HPDE6-E6E7 (cell line): ENCODE results near the gene GABRB1.

Experiments used
- DNase-seq: peaks from one replicate; pipeline ENCODE4 v3.0.0; 2011; ENCODE audit warnings: missing footprints; ENCODE audit errors: extremely low spot score

The GABRB1 gene

GRCh38 chr4:47031011-47031678, at the start of gene GABRB1:
GABRB1 (plus strand) TSS chr4:47031567.
- peak; percentile 48 for DNase-seq

GRCh38 chr4:46984781-46985180, 46.6 kb upstream of the GABRB1 start:
- DNase-seq: no peak

DNA sequence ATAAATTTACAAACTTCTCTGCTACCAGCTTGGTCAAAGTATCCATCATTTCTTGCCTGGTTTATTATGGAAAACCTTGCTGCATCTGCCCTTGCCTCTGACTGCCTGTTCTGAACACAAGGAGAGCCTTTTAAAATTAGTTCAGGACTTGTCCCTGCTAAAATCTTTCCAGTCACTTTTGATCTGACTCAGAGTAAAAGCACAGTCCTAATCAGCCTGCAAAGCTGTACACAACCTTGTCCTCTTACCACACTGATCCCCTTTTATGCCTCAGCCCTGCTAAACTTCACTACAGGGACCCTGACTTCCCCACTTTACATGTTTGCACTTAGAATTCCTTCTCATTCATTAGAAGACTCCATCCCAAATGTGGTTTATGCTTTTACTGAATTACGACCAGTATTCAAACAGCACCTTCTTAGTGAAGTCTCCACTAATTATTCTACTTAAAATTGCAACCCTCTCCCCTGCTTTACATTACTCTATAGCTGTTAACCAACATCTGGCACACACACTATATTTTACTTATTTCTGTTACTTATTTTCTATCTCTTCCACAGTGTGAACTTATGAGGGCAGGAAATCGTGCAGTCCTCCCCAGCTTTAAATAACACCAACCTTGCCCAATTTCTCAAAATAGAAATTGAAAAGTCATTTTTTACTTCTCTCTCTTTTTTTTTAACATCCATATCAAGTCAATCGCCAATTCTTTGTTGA, 44.3 kb upstream of the GABRB1 start:
- DNase-seq: no peak

DNA sequence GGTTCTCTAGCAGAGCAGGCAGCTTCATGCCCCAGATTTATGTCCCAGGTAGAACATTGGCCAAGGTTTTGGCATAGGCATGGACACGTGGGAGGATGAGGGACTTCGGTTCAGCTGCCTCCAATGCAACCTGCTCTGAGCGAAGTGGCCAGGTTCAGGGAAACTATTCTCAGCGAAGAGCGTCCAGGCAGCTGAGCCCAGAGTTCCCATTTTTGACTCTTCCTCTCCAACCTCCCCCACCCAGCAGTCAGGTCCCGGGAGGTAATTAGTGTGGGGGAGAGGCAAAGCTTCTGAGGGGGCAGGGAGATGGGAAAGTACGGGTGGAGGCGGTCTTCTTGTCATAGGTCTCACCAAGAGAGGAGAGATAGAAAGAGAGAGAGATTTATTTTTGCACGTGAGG, 39.0 kb upstream of the GABRB1 start:
- no peak for DNase-seq

GRCh38 chr4:46993075-46994006, 38.0 kb upstream of the GABRB1 start, which contains the start of gene GABRA4:
GABRA4 (minus strand) TSS chr4:46993581; CDS start chr4:46993424, 157 bp downstream.
- DNase-seq: no peak

DNA sequence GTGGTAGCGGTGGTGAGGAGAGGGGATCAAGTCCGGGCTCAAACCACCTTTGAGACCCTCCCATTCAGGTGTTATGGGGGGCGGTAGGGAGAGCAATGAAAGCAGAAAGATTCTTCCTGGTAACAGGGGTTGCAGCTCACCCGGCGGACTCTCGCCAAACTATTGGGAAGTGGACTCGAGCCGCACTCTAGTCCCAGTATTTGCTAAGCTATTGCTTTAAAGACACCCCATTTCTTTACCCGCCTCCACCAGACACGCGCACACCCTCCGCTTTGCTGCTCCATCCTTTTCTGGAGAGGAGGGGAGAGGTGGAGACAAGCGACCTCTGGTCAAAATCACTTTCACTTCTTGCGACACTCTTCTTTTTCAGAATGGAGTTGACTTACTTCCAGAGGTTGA, 37.4 kb upstream of the GABRB1 start:
- no peak for DNase-seq

DNA sequence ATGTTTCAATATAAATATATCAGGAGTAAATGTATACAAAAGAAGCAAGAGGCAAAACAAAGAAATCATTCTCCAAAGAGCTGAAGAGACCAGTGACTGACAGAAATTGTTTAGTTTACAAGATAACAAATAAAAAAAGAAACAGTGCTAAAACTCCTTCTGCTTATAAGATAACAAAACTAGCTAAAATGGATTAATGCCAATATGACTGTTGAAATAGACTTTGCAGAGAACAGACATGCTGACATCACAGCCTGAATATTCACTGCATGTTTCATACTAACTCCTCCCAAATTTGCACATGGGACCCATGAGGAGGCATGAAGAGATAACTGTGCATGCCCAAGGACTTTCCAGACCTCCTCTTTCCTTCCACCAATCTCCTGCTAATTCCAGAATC, 31.8 kb upstream of the GABRB1 start:
- no peak for DNase-seq

- DNase-seq: no peak
Observed at GRCh38 chr4:47000406-47000805, 31.0 kb upstream of the GABRB1 start.

DNA sequence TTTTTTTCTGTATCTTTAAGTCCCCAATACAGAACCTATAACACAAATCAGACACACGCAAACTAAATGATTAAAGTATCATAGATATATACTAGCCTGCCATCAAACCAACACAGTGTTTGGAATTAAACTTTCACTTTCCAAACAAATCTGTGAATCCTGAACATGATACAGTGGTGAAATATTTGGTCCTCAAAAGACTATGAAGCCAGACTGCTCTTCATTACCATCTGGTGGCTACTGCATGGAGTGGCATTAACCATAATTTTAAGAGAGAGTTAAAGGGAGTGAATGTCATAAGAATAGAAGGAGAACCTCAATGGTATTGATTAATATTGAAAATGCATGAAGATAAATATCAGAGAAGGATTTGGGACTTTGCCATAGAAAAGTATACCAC, 28.8 kb upstream of the GABRB1 start:
- peak; percentile 16 for DNase-seq

DNA sequence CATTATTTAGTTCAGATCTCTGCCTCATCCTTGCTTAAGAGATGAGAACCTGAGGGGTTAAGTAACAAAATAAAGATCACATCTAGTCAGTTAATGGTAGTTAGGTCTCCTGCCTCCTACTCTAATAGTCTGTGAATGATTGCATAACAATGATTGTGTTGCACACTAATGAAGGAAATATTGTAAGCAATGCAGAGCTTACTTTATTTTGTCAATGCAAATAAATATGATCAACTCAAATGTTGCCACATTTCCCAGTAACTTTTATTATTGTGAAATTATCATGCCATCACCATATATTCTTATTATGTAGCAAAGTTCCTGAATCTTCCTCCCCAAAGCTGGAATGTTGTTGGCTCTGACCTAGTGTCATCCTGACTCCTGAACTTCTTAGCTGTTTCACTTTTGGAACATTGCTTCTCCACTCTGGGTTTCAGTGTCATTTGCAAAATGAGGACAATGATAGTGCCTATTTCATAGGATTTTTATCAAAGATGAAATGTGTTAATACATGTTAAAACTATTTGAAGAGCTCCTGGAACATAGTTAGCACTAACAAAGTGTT, 20.9 kb upstream of the GABRB1 start:
- no peak for DNase-seq

DNA sequence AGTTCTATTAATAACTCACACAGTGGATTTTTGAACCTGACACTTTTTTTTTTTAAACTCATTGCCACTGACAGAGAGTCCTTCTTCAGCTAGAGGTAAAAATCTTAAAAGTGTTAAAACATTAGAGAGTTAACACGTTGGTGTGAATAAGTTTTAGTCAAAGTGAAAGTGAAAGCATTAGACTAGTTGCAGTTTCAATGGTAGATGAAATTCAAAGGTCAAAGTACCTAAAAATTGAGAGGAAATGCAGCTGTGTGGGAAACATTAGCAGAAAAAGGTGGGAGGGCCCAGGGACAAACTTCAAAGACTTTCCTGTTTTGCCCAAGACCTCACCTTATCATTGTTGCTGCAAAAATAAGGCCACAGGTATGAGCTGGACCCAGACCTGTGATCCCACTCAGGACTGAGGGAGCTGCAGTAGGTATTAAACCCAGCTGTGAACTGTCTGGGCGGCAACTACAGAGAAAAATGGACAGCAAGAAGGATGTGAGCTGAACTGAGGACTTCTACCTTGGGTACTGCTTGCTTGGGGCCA, 20.4 kb upstream of the GABRB1 start:
- no peak for DNase-seq

GRCh38 chr4:47012676-47013075, 18.7 kb upstream of the GABRB1 start:
- DNase-seq: no peak

- no peak for DNase-seq
Observed at GRCh38 chr4:47013373-47013772, 18.0 kb upstream of the GABRB1 start.

GRCh38 chr4:47017081-47017480, 14.3 kb upstream of the GABRB1 start:
- DNase-seq: no peak

DNA sequence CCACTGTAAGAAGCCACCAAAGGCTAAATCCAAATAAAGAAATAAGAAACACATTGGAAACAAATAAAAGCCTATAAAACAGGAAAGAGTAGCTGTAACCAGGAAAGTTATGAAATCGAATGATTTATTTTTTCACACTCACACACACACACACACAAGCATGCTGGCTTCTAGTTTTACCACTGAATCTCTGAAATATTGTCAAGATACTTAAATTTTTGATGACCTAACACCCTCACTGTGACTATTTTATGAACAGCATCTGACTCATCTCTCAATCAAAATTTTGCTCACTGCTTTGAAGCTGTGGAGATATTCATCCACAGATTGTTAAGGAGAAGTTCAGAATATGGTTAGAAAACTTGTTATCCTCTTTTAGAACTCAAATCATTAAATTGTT, 13.9 kb upstream of the GABRB1 start:
- no peak for DNase-seq

- no peak for DNase-seq
Observed at GRCh38 chr4:47031751-47032404, 511 bp downstream of the GABRB1 start.

DNA sequence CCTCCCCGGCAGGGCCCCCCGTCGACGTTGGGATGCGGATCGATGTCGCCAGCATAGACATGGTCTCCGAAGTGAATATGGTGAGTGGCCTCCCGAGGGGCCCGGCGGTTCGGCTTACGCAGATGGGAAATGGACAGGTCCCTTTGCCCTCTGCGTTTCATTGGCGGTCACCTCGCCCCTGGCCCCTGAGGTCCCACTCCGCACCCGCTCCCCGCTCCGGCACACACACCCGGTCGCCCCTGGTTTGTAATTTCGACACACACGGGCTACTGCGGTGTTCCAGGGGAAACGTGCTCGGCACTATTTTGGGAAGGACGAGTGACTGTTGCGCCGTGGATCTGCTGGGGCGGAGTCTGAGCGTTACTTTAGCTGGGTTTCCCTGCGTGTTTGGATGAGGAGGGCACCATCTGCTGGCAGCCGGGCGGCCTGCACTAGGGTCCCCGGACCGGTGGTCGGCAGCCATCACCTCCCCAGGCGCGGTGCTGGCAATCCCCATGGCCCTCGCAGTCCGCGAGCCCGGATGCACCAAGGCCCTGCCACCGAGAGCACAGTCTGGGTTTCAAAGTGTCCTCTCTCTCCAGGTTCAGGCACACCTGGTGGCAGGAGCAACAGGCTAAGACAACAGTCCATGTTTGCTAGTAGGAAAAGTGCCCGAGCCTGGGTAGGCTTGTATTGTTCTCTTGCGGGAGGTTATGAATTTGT, 1.2 kb downstream of the GABRB1 start:
- DNase-seq: peak; percentile 16

- no peak for DNase-seq
Observed at GRCh38 chr4:47038263-47038662, 6.9 kb downstream of the GABRB1 start.

DNA sequence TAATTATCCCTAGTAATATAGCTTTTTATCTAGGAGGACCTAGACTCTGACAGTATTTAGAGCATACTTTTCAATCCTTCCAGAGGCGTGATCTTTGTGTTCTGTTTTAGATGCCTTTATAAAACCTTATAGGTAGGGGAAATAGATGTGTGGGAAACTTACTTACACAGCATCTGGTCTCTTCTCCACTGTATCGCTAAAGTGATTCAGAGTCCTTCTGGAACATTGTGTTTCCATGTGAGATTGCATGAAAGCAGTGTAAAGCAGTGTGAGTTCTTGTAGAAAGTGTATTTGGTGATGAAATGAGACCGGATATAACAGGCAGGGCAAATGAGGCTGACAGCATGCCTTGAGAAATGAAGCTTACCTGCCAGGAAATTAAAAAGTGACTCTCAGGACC, 9.5 kb downstream of the GABRB1 start:
- no peak for DNase-seq

DNA sequence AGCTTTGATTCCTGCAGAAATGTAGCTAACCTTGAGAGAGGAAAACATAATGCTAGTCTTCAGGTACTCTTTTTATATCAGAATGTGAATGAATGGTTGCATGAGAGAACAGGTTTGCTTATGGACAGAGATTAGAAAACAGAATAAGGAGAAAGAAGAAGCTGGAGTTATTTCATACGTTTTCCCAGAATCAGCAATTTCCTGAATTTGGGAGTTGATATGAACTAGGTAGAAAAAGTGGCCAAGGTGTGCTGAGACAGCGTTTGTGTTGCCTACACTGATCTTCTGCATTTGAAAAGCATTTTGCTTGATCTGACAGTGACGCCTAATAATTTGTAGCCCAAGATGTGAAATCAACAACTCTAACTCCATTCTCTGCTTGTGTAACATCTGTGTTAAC, 12.5 kb downstream of the GABRB1 start:
- no peak for DNase-seq

DNA sequence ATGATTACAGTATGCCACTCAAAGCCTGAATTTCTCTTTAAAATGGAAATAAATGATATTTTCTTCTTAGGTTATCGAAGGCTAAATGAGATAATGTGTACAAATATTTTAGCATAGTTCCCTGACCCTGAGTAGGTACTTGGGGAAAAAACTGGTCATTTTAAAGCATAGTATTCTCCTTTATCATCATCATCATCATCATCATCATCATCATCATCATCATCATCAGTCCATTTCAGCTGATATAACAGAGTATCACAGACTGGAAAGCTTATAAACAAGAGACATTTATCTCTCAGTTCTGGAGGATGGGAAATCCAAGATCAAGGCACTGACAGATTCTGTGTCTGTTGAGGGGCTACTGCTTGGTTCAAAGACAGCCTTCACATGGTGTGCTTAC, 13.9 kb downstream of the GABRB1 start:
- DNase-seq: no peak
